ENCODE results near the gene KLHL34.

The KLHL34 gene, protein sequence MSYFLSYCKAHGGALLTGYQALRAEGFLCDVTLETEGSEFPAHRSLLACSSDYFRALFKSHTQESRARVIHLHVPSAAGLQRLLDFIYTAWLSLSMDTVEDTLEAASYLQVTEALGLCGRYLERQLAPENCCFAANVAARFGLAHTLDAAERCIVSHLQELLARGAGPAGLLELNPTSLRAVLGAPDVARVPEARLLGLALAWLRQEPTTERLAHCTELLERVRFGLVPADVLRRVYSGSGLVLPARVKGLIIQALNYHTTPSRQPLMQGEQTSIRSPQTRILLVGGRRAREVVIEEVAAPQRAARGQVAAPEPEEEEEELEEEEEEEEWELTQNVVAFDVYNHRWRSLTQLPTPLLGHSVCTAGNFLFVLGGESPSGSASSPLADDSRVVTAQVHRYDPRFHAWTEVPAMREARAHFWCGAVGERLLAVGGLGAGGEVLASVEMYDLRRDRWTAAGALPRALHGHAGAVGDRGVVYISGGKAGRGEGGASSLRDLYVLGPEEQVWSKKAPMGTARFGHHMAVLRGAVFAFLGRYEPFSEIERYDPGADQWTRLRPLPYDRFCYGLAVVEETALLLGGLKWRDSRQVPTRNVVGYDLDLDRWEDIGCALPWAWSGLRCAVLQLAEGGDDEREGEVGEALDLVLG

GRCh38 chrX:21658152-21658737, at the start of gene KLHL34:
TSS of gene KLHL34 (minus strand) at chrX:21658330. CDS start at chrX:21657788, 542 bp downstream.
- DNase-seq (ENCODE audit: low spot score) = no peak

- DNase-seq (ENCODE audit: low spot score) = no peak
These were observed 47.1 kb upstream of the KLHL34 start for GRCh38 chrX:21705225-21705624.

- no peak for DNase-seq (ENCODE audit: low spot score)
These were observed 44.6 kb upstream of the KLHL34 start for GRCh38 chrX:21702725-21703124.

DNA sequence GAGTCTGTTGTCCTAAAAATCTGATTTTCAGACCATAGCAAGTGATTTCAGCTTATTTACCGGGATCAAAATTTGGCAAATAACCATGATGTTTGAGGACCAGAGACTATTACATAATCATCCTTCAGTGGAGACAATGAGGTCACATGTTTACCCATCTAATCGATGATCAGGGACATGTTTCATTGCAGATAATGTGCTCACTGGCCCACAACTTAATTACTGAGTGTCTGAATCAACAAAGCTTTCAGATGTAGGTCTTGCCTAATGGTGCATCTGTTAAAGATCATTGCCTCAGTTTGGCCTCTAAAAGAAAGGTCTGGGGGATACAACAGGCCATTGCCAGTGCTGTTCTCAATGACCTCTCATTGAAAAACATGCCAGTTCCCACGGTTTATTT, 42.8 kb upstream of the KLHL34 start:
- DNase-seq (ENCODE audit: low spot score) = no peak

GRCh38 chrX:21700275-21700674, 42.1 kb upstream of the KLHL34 start:
- DNase-seq (ENCODE audit: low spot score) = no peak

DNA sequence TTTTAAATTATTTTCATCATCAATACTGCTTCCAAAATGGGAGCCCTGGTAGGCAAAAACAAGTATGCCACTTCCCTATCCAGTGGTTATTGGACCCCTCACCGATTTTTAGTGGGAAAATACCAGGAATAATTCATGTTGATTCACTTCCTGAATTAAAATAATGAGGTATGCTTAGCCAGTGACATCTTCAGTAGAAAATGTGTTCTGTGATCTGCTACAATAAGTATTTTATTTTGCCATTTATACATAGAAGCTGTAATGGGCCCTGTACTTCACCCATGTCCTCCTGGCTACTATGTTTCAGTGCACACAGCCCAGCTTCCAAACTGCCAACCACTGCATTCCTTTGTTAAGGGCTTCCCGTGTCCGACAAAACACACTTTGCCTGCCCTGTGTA, 41.0 kb upstream of the KLHL34 start:
- DNase-seq (ENCODE audit: low spot score) = no peak

- DNase-seq (ENCODE audit: low spot score) = no peak
These were observed 40.1 kb upstream of the KLHL34 start for GRCh38 chrX:21698272-21698671.

GRCh38 chrX:21691512-21692018, 33.4 kb upstream of the KLHL34 start:
- DNase-seq (ENCODE audit: low spot score) = no peak

GRCh38 chrX:21683941-21684340, 25.8 kb upstream of the KLHL34 start:
- DNase-seq (ENCODE audit: low spot score) = no peak

DNA sequence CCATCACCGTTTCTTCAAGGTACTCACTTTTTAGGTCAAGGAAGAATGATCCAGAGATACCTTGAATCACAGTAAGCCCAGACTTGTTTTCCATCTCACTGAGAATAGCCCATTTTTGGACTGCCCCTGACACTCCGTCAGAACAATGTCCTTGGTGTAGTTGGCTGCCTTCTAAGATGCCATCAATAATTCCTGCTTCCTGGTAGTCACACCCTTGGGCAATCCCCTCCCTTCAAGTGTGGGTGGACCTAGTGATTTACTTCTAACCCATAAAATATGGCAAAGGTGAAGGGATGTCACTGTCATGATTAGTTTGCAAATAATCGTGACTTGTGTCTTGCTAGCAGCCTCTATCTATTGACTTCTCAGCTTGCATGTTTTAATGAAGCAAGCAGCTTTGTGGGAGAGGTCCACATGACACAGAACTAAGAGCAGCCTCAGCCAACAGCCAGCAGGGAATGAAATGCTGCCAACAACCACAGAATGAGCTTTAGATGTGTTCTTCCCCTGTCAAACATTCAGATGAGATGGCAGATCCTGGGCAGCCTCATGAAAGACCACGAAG, 20.0 kb upstream of the KLHL34 start:
- no peak for DNase-seq (ENCODE audit: low spot score)

GRCh38 chrX:21675931-21676330, 17.8 kb upstream of the KLHL34 start:
- DNase-seq (ENCODE audit: low spot score) = no peak

DNA sequence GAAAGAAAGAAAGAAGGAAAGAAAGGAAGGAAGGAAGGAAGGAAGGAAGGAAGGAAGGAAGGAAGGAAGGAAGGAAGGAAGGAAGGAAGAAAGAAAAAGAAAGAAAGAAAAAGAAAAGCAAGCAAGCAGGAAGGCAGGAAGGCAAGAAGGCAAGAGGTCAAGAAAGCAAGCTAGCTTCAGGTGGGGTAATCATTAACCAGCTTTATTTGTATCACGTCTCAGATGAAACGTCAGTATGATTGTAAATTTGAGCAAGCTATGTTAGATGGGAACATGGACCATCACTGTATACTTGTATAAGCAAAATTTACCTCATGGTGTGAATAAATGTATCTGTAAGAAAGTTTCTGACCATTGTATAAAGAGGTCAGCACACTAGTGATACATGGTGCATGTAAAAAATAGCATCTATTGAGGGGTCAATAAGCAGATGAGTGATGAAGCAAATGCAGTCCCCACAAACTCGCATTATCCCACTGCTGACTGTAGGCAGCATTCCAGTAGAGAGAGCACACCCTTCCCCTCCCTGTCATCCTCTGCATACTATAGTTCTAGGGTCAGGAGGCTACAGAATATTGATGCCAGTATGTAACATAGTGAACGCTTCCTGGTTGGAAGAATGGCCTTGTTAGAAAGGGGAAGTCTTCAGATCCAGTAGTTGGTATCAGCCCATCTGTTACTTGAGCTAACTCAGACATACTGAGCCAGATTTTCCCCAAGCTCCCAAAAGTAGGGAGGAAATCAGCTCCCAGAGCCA, 16.5 kb upstream of the KLHL34 start:
- no peak for DNase-seq (ENCODE audit: low spot score)

GRCh38 chrX:21666679-21667078, 8.5 kb upstream of the KLHL34 start:
- no peak for DNase-seq (ENCODE audit: low spot score)

DNA sequence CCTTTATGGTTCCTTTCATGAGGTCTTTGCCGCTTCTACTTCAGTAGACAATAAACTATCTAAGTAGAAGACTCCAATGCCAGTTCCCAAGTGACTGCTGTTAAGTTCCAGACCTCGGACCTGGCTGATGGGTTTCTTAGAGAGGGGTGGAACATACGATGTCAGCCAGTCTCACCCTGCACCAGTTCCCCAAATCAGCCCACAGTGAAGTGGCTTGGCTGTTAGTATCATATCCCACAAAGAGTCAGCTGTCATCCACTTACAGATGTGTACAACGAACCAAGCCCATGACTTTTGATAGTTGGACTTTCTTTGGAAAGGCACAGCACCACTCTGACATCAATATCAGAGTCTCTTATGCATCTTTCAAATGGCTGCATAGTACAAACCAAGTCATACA, 8.1 kb upstream of the KLHL34 start:
- no peak for DNase-seq (ENCODE audit: low spot score)

- DNase-seq (ENCODE audit: low spot score) = no peak
These were observed 4.6 kb upstream of the KLHL34 start for GRCh38 chrX:21662761-21663160.

GRCh38 chrX:21661316-21661715, 3.2 kb upstream of the KLHL34 start:
- DNase-seq (ENCODE audit: low spot score) = no peak

DNA sequence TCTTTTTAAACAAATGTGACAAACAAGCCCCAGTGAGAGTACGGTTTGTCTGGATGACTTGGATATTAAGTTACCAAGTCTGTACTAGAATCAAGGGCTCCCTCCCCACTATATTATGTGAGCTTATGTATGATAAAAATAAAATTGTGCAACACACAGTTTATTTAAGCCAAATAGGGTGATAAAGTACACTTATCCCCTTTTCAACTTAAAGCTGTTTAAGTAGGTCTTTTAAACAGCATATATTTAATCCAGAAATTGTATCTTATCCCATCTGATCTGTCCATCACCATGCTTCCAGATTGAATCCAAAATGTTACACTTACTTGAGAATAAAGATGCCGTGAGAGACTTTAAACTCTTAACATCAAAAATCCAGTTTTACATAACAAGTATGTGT, 2.0 kb upstream of the KLHL34 start:
- no peak for DNase-seq (ENCODE audit: low spot score)

DNA sequence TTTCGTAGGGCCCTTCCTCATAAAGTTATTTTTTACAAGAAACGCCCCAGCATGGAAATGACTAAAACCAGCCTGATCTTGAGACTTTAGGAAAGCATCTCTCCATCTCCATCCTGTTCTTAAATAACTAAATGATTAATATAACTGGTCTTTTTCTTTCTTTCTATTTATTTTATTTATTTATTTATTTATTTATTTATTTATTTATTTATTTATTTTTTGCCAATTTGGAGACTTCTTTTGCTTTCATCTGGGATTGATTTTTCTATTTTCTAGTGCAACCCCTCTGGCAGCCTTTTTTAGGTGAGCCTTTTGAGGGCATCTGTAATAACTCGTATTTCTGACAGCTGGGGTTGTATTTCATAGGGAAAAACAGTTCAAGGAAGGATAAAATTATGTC, 1.2 kb upstream of the KLHL34 start:
- no peak for DNase-seq (ENCODE audit: low spot score)

DNA sequence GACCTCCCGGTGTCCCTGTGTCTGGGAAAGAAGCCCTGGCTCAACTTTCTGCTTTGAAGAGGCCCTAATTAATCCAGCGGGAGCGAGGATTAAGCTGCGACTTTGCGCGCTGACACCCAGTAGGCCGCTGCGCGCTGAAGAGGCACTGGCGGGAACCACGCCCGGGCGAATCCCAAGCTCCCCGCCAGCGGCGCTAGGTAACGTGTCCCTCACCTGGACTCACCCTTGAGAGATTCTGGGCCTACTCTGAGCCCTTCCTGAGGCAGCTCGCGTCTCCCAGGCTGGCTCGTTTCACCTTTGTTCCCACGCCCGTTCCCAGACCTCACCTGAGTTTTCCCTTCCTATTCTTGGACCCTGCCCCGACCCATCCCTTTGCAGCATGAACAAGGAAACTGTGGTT, 616 bp upstream of the KLHL34 start:
- DNase-seq (ENCODE audit: low spot score) = peak; percentile 41

- no peak for DNase-seq (ENCODE audit: low spot score)
These were observed 595 bp downstream of the KLHL34 start for GRCh38 chrX:21657318-21658151.
